EL (cell line): Measurements from ENCODE around the gene CBLIF.
"Not testable (repeated sequence)": the region's sequence is repeated elsewhere in the genome, so short reads cannot be mapped to it uniquely, and the experiment has no call there.

Experiments used
- DNase-seq: peaks from one replicate; pipeline ENCODE4 v3.0.0-alpha.2; 2016

CBLIF gene

DNA sequence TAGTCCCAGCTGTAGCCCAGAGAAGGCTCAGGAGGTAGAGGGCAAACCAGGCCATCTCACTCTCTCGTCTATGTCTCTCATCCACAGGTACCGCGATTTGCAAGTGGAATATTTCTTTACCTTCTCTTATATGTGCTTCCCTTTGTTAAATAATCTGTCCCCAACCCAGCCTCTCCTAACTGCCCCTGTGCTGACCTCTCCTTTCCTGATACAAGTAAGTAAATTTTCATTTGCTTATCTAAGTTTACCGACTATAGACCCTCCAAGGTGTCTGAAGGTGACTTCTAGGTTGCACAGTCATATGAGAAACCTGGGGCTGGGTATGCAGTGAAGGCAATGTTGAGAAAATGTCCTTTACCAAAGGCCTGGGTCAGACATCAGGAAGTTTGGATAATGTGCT lies at the start of gene CBLIF:
TSS of gene CBLIF (minus strand) at position 101 of the 400 bp plus-strand sequence. CDS start at position 55, 46 bp downstream.
- DNase-seq: no peak

DNA sequence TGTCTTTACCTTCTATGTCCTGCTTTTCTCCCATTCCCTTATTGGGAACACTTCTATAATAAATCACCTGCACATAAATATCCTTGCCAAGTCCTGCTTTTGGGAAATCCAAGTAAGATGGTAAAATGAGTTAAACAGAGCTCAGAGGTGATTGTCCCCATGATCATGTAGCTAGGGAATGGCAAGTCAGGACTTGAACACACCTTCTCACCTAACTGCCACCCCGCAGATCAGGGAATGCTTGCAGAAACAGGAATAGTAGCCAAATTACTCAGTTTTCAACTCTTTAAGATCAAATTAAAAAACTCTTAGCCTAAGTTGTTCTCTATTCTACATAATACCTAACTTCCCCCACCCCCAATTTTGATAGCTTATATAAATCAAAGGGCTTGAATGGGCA lies 49.3 kb upstream of the CBLIF start:
- no peak for DNase-seq

- DNase-seq: peak; percentile 5
Observed at GRCh38 chr11:59891781-59892181, 46.5 kb upstream of the CBLIF start.

DNA sequence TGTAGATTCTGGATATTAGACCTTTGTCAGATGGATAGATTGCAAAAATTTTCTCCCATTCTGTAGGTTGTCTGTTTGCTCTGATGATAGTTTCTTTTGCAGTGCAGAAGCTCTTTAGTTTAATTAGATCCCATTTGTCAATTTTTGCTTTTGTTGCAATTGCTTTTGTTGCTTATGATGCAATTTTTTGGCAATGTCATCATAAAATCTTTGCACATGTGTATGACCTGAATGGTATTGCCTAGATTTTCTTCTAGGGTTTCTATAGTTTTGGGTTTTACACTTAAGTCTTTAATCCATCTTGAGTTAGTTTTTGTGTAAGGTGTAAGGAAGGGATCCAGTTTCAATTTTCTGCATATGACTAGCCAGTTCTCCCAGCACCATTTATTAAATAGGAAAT lies 41.9 kb upstream of the CBLIF start:
- not testable (repeated sequence) for DNase-seq

- DNase-seq: no peak
Observed at GRCh38 chr11:59883597-59883996, 38.3 kb upstream of the CBLIF start.

GRCh38 chr11:59879567-59879966 lies 34.3 kb upstream of the CBLIF start:
- DNase-seq: no peak

DNA sequence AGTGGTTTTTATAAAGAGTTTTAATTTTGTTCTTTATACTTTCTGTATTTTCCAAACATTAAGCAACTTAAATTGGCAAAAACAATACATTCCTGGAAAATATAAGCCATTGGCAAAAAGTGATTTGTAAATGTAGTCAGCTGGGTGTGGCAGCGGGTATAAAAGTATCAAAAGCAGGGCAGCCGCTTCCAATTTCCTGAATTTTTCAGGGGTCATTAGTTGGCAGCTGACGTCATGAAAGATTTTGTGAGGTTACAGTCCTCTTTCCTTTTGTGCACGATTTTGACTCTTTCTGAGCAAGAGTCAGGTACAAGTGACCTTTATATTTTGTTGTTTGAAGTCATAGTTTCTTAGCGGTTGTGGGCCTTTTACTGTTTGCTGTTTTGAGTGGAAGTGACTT lies 33.3 kb upstream of the CBLIF start, which contains the start of gene OOSP3:
TSS of gene OOSP3 (plus strand) at position 208 of the 400 bp plus-strand sequence. CDS start at position 235, 27 bp downstream.
- DNase-seq: no peak

DNA sequence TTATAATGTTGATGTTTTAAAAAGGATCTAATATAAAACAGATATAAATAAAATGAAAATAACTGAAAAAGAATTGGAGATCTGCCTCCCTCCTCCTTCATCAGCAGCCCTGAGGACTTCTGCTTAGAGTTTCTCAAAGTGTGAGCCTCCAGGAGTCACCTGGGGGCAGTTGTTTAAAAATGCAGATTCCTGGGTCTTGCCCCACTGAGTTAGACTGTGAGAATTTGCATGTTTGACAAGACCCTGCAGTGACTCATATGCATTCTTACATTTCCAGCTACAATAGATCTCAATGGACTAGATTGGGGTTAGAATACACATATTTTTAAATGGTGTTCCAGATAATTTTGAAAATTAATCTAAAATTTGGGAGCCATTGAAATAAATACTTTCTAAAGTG lies 32.5 kb upstream of the CBLIF start:
- no peak for DNase-seq

- DNase-seq: no peak
Observed at GRCh38 chr11:59877325-59877724, 32.0 kb upstream of the CBLIF start.

DNA sequence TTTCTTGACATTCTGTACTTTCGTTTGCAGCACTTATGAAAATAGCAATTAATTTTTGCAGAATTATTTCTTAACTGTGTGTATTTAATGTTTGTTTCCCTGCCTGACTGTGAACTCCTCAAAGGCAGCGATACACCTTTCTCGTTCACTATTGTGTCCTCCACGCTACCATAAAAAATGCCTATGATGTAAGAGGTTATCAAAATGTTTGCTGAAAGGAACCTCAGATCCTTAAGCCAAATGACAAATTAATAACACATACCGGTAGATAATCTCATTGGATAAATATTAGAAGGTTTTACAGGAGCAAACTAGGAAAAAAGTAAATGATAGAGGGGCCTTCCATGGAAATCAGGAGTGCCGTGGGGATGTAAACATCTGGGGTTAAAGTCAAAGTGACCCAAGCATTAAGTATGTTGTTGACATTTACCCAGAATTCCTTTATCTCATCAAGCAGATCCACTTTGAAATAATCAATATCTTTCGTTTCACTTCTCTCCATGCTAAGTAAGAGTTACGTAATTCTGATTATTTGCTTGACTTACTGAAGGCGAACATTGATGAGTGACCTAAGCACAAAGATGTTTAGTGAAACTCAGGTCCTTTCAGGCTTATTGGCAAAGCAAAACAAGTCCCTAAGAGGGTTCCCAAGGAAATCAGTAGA lies 30.7 kb upstream of the CBLIF start:
- no peak for DNase-seq

GRCh38 chr11:59872076-59872475 lies 26.8 kb upstream of the CBLIF start:
- DNase-seq: no peak

- no peak for DNase-seq
Observed at GRCh38 chr11:59867946-59868345, 22.6 kb upstream of the CBLIF start.

DNA sequence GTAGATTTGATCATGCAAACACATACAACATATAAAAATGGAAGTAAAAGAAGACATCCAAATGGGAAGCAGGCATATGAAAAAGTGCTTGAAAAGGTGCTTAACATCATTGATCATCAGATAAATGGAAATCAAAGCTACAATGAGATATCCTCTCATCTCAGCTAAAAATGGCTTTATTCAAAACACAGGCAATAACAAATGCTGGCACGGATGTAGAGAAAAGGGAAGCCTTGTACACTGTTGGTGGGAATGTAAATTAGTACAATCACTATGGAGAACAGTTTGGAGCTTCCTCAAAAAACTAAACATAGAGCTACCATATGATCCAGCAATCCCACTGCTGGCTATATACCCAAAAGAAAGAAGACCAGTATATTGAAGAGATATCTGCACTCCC lies 21.5 kb upstream of the CBLIF start:
- DNase-seq: no peak

- DNase-seq: no peak
Observed at GRCh38 chr11:59866397-59866796, 21.1 kb upstream of the CBLIF start, which contains the start of gene TCN1. TCN1 (minus strand) TSS chr11:59866487; CDS start chr11:59866470, 17 bp downstream.

GRCh38 chr11:59865031-59865430 lies 19.7 kb upstream of the CBLIF start:
- DNase-seq: no peak

DNA sequence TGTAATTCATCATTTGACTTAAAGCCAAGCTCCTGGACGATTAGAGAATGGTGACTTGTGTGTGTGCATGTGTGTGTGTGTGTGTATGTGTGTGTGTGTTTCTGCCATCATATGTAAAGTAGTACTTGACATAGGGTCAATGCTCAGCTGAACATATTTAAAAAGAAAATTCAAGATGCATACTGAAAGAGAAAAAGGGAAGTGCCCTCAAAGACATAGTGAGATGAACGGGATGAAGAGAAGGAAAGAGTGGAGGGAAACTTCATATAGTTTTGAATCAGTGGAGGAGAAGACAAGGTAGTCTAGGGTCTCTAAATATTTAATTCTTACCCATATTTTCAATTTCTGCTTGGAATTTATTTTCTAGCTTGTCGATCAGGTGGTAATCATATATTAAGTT lies 17.0 kb upstream of the CBLIF start:
- no peak for DNase-seq

DNA sequence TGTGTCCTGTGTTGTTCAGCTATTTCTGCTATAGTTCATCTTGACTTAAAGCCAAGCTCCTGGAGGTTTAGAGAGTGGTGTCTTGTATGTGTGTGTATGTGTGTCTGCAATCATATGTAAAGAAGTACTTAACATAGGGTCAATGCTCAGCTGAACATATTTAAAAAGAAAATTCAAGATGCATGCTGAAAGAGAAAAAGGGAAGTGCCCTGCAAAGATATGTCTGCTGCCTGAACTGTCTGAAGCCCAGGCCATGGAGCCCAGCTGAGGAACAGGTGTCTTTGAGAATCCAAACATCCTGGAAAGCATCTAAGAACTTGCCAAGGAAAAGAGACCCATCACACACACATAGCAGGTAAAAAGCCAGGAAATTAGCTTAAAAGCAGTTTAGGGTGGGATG lies 14.4 kb upstream of the CBLIF start:
- no peak for DNase-seq

DNA sequence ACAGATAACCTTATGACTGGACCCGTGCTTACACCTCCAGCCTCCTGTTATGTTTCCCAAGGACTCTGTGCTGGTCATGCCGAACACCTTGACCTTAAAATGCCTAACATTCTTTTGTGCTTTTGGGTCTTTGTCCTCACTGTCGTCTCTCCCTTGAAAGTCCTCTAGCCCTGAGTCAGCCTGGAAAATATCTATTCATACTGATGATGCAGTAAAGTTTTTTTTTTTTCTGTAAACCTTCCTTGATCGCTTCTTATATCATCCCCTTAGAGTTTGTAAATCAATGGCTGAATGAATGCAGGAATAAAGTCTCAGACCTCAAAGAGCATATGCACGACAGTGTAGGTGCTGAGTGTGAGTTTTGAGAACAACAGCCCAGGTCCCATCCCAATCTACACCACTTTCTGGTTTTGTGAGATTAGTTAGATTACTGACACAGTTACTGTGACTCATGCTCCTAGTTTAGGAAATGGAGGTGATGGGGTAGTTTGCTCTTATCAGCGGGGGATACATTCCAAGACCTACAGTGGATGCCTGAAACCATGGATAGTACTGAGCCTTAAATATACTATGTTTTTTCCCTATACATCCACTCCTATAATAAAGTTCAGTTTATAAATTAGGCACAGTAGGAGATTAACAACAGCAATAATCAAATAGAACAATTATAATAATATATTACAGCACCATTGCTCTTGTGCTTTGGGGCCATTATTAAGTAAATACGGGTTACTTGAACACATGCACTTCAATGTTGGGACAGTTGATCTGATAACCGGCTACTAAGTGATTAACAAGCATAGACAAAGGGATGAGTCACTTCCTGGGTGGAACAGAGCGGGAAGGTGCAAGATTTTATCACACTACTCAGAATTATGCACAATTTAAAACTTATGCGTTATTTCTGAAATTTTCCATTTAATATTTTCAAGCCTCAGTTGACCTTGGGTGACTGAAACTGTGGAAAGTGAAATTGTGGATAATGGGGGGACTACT lies 12.4 kb upstream of the CBLIF start:
- DNase-seq: peak; percentile 24

GRCh38 chr11:59854871-59855270 lies 9.6 kb upstream of the CBLIF start:
- no peak for DNase-seq

DNA sequence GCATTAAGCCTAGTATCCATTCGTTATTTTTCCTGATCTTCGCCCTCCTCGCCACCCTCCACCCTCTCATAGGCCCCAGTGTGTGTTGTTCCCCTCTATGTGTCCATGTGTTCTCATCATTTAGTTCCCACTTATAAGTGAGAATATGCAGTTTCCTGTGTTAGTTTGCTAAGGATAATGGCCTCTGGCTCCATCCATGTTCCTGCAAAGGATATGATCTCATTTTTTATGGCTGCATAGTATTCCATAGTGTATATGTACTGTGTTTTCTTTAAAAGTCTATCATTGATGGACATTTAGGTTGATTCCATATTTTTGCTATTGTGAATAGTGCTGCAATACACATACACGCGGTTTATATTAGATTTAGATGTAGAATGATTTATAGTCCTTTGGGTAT lies 6.1 kb upstream of the CBLIF start:
- not testable (repeated sequence) for DNase-seq

GRCh38 chr11:59849551-59849950 lies 4.3 kb upstream of the CBLIF start:
- DNase-seq: not testable (repeated sequence)

DNA sequence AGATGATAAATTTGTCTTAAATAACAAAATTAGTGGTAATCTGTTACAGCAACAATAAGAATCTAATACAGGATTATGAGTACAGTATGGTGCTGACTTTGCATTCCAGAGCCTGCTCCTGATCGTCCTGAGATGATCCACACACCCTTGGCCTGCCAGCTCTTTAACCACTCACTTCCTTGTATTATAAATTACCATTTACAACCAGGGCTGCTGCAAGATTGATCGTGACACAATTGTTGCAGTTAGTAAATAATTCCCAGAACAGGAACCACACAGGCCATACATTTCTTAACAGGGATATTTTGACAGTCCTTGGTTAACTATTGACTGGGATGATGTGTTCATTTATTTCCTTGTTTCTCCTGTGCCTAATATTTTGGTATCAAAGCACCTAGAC lies 3.8 kb upstream of the CBLIF start:
- DNase-seq: no peak

DNA sequence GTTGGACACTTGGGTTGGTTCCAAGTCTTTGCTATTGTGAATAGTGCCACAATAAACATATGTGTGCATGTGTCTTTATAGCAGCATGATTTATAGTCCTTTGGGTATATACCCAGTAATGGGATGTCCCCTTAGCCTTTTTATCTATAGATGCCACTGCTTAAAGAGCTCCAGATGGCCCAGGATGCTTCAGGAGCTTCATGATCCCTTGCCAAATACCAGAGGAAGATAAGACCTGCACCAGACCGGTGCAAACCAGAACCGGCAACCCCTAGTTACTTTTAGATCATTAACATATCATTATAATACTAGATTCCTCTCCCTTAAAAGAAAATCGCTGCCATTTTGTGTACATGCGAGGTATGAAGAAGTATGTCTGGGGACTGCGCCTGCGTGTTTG lies 3.1 kb upstream of the CBLIF start:
- DNase-seq: not testable (repeated sequence)

- no peak for DNase-seq
Observed at GRCh38 chr11:59847626-59848025, 2.3 kb upstream of the CBLIF start.
